ENCODE data around the gene DENND4B. TPM values are rescaled to one million over a fixed set of nuclear protein-coding genes. Genes with fewer than 3 reads are reported as not detected.
A peak's percentile ranks its signal among the peaks of the same experiment; 100 is the strongest.

The DENND4B gene
- total and polyA plus RNA-seq, 4 donors, result 9.7 to 27.2 (median 11.6) TPM

GRCh38 chr1:153995202-153995601 lies 48.7 kb upstream of the DENND4B start:
- Histone ChIP-seq H3K4me3 (ENCODE audit: low read depth in 1 of 3, low read length in 3 of 3) (no peak overlapping the region), H3K9ac (ENCODE audit: low read depth in 1 of 2, low read length in 2 of 2) (no peak overlapping the region), H3K9me3 (ENCODE audit: control insufficient read depth in 4 of 4, low read length in 3 of 4) (no peaks in the 10 kb centered on the region), H3K4me1 (ENCODE audit: control insufficient read depth in 4 of 4, insufficient read depth in 4 of 4, low read length in 3 of 4) (peaks cover 1 to 22% (median 14%) of the 10 kb centered on the region in 4 donors), H3K36me3 (ENCODE audit: control insufficient read depth in 4 of 4, insufficient read depth in 3 of 4, low read depth in 1 of 4, low read length in 3 of 4) (peaks cover 2 to 25% (median 19%) of the 10 kb centered on the region in 4 donors), H3K27ac (ENCODE audit: low read depth in 1 of 2, low read length in 2 of 2) (no peak overlapping the region), H3K27me3 (ENCODE audit: control insufficient read depth in 4 of 4, insufficient read depth in 4 of 4, low read length in 3 of 4) (no peaks in the 10 kb centered on the region)
- DNase-seq (ENCODE audit: low spot score), result no peak
- TF ChIP-seq CTCF (IDR thresholded peaks at IDR 0.05; ENCODE audit: low read depth, low read length, missing input control) (no peak), GABPA (IDR thresholded peaks at IDR 0.05 in 1 of 2, conservative IDR thresholded peaks at IDR 0.05 in 1 of 2) (no peak), ATF3 (IDR thresholded peaks at IDR 0.05) (no peak), MAX (IDR thresholded peaks at IDR 0.05) (no peak), FOXA2 (IDR thresholded peaks at IDR 0.05) (no peak), TAF1 (conservative IDR thresholded peaks at IDR 0.05) (no peak)
- 90% methylated on average over 3 of the region's 3 CpGs for WGBS

- Histone ChIP-seq H3K4me1 (ENCODE audit: control insufficient read depth in 4 of 4, insufficient read depth in 4 of 4, low read length in 3 of 4) (peaks cover 3 to 22% (median 16%) of the 10 kb centered on the region in 4 donors), H3K27me3 (ENCODE audit: control insufficient read depth in 4 of 4, insufficient read depth in 4 of 4, low read length in 3 of 4) (no peaks in the 10 kb centered on the region), H3K27ac (ENCODE audit: low read depth in 1 of 2, low read length in 2 of 2) (peak overlapping the region; percentile 79 to 88), H3K9ac (ENCODE audit: low read depth in 1 of 2, low read length in 2 of 2) (peak overlapping the region; percentile 87 to 95), H3K4me3 (ENCODE audit: low read depth in 1 of 3, low read length in 3 of 3) (peak overlapping the region; percentile 58 to 100 (median 88)), H3K36me3 (ENCODE audit: control insufficient read depth in 4 of 4, insufficient read depth in 3 of 4, low read depth in 1 of 4, low read length in 3 of 4) (peaks cover 2 to 25% (median 19%) of the 10 kb centered on the region in 4 donors), H3K9me3 (ENCODE audit: control insufficient read depth in 4 of 4, low read length in 3 of 4) (no peaks in the 10 kb centered on the region)
- no peak for TF ChIP-seq CTCF (IDR thresholded peaks at IDR 0.05; ENCODE audit: low read depth, low read length, missing input control)
- no peak for TF ChIP-seq ATF3 (IDR thresholded peaks at IDR 0.05)
- TF ChIP-seq HNF4G (IDR thresholded peaks at IDR 0.05), result no peak
- TF ChIP-seq RXRA (IDR thresholded peaks at IDR 0.05), result no peak
- no peak for TF ChIP-seq FOXA2 (IDR thresholded peaks at IDR 0.05)
- TF ChIP-seq YY1 (IDR thresholded peaks at IDR 0.05), result no peak
- TF ChIP-seq EGR1 (IDR thresholded peaks at IDR 0.05; ENCODE audit: low read depth in 2 of 2), result no peak
- TF ChIP-seq RAD21 (IDR thresholded peaks at IDR 0.05), result no peak
- no peak for TF ChIP-seq FOXA1 (IDR thresholded peaks at IDR 0.05)
- TF ChIP-seq REST (IDR thresholded peaks at IDR 0.05), result no peak
- no peak for TF ChIP-seq TAF1 (conservative IDR thresholded peaks at IDR 0.05)
- no peak for TF ChIP-seq ZBTB33 (IDR thresholded peaks at IDR 0.05)
- TF ChIP-seq MAX (IDR thresholded peaks at IDR 0.05), result no peak
- TF ChIP-seq NR2F2 (IDR thresholded peaks at IDR 0.05), result no peak
- TF ChIP-seq HNF4A (conservative IDR thresholded peaks at IDR 0.05), result no peak
- no peak for TF ChIP-seq JUND (IDR thresholded peaks at IDR 0.05)
- TF ChIP-seq GABPA (IDR thresholded peaks at IDR 0.05 in 1 of 2, conservative IDR thresholded peaks at IDR 0.05 in 1 of 2), result no peak
- no peak for TF ChIP-seq SP1 (IDR thresholded peaks at IDR 0.05)
- DNase-seq (ENCODE audit: low spot score), result no peak
- 90% methylated on average over 2 of the region's 2 CpGs for WGBS
These were observed 45.3 kb upstream of the DENND4B start for GRCh38 chr1:153991806-153992205.
